Subcutaneous adipose tissue (tissue), 4 donors: ENCODE data around the gene IREB2. TPM values are rescaled to one million over a fixed set of nuclear protein-coding genes. Genes with fewer than 3 reads are reported as not detected.

ENCODE experiments used
- total RNA-seq, 4 donors: library from RNA; depleted of rRNA; stranded (reverse); fragments of >200 nt; gene quantifications; one replicate each; pipeline ENCODE4 v1.1.0, GENCODE V29; 2016
- TF ChIP-seq, protein P1 (sequence below): fragments of 450-650 bp; IDR thresholded peaks from one replicate; pipeline ENCODE4 v1.5.1; 2016; ENCODE audit warnings: low read depth, mild to moderate bottlenecking, control low read depth, antibody characterized with exemption, moderate library complexity

IREB2 gene
- total RNA-seq, 4 donors from 2014 or later, result 33.9 to 55.9 (median 44.1) TPM

GRCh38 chr15:78448441-78449219 lies 10.6 kb downstream of the IREB2 start:
- TF ChIP-seq, protein P1, sequence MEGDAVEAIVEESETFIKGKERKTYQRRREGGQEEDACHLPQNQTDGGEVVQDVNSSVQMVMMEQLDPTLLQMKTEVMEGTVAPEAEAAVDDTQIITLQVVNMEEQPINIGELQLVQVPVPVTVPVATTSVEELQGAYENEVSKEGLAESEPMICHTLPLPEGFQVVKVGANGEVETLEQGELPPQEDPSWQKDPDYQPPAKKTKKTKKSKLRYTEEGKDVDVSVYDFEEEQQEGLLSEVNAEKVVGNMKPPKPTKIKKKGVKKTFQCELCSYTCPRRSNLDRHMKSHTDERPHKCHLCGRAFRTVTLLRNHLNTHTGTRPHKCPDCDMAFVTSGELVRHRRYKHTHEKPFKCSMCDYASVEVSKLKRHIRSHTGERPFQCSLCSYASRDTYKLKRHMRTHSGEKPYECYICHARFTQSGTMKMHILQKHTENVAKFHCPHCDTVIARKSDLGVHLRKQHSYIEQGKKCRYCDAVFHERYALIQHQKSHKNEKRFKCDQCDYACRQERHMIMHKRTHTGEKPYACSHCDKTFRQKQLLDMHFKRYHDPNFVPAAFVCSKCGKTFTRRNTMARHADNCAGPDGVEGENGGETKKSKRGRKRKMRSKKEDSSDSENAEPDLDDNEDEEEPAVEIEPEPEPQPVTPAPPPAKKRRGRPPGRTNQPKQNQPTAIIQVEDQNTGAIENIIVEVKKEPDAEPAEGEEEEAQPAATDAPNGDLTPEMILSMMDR, result no peak

DNA sequence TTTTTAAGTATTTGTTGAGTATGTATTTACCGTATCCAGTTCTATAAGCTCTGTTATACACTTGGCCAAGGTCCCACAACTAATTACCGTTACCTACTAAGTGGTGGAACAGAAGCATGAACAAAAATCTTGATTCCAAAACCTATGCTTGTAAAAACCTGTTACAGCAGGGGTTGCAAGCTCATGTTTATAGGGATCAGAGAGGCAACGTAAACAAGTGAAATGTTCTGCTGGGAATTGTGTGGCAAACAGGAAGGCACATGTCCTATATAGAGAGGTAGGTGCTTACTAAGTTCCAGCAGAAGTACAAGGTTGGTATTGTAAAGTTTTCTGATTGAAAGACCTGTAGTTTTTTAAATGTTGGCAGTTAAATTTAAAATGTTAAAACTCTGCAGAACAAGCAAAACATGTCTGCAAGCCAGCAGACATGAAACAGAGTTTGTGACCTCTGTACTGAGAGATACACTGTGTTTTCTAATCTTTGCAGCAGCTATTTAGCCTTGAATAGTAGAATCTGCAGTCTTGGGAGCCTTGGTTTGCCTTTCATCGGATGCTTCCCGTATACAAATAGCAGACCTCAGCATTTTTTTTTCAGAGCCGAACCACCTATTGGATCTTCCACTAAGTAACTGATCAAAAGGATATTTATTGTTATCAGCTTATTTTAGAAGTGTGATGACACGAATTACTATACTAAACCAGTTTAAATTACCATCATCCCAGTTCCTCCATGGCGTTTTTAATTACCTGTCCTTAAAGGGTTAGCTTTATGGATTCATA lies 11.4 kb downstream of the IREB2 start:
- TF ChIP-seq, protein P1, result no peak

GRCh38 chr15:78450285-78450858 lies 12.4 kb downstream of the IREB2 start:
- TF ChIP-seq, protein P1, result no peak

- TF ChIP-seq, protein P1, result no peak
Measured at GRCh38 chr15:78452485-78452884, 14.5 kb downstream of the IREB2 start.

DNA sequence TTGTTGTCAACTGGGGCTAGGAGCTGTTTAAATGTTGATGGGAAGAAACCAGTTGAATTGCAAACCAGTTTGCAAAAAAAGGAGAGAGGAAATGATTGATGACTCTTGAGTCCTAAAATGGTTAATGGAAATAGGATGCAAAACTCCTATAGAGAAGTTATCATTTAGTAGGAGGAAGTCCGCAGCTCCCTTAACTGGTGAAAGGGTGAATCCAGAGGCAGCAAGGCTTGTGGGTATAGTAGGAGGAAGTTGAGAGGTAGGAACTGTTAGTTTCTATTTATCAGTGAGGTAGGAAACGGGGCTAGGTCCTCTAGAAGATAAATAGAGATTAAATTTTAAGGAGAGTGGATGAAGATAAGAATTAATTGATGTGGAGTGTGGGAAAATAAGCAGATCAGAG lies 15.4 kb downstream of the IREB2 start:
- TF ChIP-seq, protein P1, result no peak

- TF ChIP-seq, protein P1, result no peak
Measured at GRCh38 chr15:78454992-78455391, 17.0 kb downstream of the IREB2 start.

- TF ChIP-seq, protein P1, result no peak
Measured at GRCh38 chr15:78455749-78456148, 17.7 kb downstream of the IREB2 start.
